BLaER1 (cell line): Measurements from ENCODE around the gene SMC1B.
"Not testable (repeated sequence)": the region's sequence is repeated elsewhere in the genome, so short reads cannot be mapped to it uniquely, and the experiment has no call there.

ENCODE experiments used
- H3K27ac ChIP-seq: shearing (Covaris generic); formaldehyde crosslinking; 2 replicates; pipeline ENCODE4 v1.8.1; 2022
- H3K27me3 ChIP-seq: shearing (Covaris generic); formaldehyde crosslinking; 2 replicates; pipeline ENCODE4 v1.8.1; 2022
- H3K36me3 ChIP-seq: shearing (Covaris generic); formaldehyde crosslinking; 2 replicates; pipeline ENCODE4 v1.8.1; 2022
- H3K4me1 ChIP-seq: shearing (Covaris generic); formaldehyde crosslinking; 2 replicates; pipeline ENCODE4 v1.8.1; 2022
- H3K4me2 ChIP-seq: shearing (Covaris generic); formaldehyde crosslinking; 2 replicates; pipeline ENCODE4 v1.8.1; 2022
- H3K4me3 ChIP-seq: shearing (Covaris generic); formaldehyde crosslinking; 2 replicates; pipeline ENCODE4 v1.8.1; 2022
- H3K9ac ChIP-seq: shearing (Covaris generic); formaldehyde crosslinking; 2 replicates; pipeline ENCODE4 v1.8.1; 2022
- H3K9me3 ChIP-seq: shearing (Covaris generic); formaldehyde crosslinking; 2 replicates; pipeline ENCODE4 v1.8.1; 2022
- H4K20me1 ChIP-seq: shearing (Covaris generic); formaldehyde crosslinking; 2 replicates; pipeline ENCODE4 v1.8.1; 2022
- Cebpa-rat ChIP-seq: shearing (Covaris generic); IDR thresholded peaks from 2 replicates; pipeline ENCODE4 v1.8.1; 2022

Gene SMC1B

DNA sequence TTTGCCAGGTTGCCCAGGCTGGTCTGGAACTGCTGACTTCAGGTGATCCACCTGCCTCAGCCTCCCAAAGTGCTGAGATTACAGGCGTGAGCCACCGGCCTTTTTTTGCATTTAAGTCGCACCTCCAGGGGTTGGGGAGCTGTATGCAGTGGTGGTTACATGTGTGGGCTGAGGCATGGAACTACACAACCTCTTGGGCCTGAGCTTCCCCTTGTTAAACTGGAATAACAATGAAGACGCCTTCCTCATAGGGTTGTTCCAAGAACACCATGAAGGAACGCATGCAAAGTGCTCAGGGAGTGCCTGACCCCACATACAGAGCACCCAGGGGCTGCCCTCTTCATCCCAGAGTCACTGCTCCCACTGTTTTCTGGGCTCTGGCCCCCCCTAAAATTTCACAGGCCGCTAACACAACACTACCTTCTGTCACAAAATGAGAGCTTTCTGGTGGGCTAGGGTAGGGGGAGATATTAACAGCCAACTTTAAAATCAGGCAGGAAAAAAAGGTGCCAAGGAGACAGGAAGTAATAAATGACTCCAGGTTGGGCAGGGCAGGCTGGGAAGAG is 104.9 kb downstream of the SMC1B start:
- no peak overlapping the region for H3K4me3 ChIP-seq
- H3K9me3 ChIP-seq: no peaks in the 10 kb centered on the region
- H3K36me3 ChIP-seq: peaks cover 11% of the 10 kb centered on the region
- TF ChIP-seq Cebpa-rat: no peak
- peaks cover 44% of the 10 kb centered on the region for H3K4me1 ChIP-seq
- H3K4me2 ChIP-seq: peak overlapping the region; percentile 78
- H3K27me3 ChIP-seq: no peaks in the 10 kb centered on the region
- peak overlapping the region; percentile 74; the same call in 1 of the 2 replicates for H3K9ac ChIP-seq
- peaks cover 33% of the 10 kb centered on the region for H4K20me1 ChIP-seq
- peak overlapping the region; percentile 74; the same call in 1 of the 2 replicates for H3K27ac ChIP-seq

DNA sequence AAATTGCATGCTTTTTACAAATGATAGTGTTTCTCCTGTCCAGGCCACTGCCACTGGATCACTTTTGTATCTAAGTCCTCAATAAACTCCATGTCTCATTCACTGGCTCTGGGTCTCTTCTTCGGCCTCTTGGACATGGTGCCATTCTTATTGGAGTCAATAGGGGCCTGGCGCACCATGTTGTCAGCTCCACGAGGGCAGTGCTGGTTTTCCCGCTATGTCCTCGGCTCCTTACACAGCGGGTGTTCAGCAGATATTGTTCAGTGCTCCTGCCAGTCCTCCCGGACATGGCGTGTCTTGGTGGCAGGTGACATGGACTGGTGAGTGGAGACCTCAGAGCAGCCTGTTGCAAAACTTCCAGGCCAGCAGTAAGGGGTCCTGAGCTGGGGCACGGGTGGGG is 107.3 kb downstream of the SMC1B start:
- H3K27me3 ChIP-seq: no peaks in the 10 kb centered on the region
- H3K9me3 ChIP-seq: no peaks in the 10 kb centered on the region
- H3K4me3 ChIP-seq: no peak overlapping the region
- H3K27ac ChIP-seq: no peak overlapping the region
- H3K9ac ChIP-seq: no peak overlapping the region
- H3K4me1 ChIP-seq: peaks cover 27% of the 10 kb centered on the region
- H4K20me1 ChIP-seq: peaks cover 10% of the 10 kb centered on the region
- H3K4me2 ChIP-seq: no peak overlapping the region
- no peak for TF ChIP-seq Cebpa-rat
- no peaks in the 10 kb centered on the region for H3K36me3 ChIP-seq

DNA sequence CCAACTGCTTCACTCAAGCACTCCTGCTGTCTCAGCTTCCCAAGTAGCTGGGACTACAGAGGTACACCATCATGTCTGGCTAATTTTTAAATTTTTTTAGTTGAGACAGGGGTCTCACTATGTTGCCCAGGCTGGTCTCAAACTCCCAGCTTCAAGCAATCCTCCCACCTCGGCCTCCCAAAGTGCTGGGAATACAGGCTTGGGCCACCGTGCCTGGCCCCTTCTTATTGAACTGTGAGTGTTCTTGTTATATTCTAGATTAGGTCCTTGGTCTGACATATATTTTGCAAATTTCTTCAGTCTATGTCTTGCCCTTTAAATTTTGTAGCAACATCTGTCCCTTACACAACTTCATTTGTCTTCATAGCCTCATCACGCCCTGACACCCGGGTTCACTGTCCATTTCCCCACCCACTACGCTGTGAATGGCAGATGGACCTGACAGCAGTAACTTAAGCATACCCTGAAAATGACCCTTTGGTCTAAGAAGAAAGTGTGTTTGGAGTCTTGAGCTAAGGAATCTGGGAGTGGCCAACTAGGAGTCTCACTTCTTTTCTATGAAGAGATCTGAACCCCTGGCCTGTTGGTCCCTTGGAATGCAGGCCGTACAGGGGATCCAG is 107.8 kb downstream of the SMC1B start:
- TF ChIP-seq Cebpa-rat: no peak
- H4K20me1 ChIP-seq: peaks cover 4% of the 10 kb centered on the region
- no peaks in the 10 kb centered on the region for H3K36me3 ChIP-seq
- H3K27ac ChIP-seq: no peak overlapping the region
- H3K4me2 ChIP-seq: no peak overlapping the region
- no peak overlapping the region for H3K4me3 ChIP-seq
- no peak overlapping the region for H3K9ac ChIP-seq
- H3K27me3 ChIP-seq: no peaks in the 10 kb centered on the region
- peaks cover 21% of the 10 kb centered on the region for H3K4me1 ChIP-seq
- H3K9me3 ChIP-seq: no peaks in the 10 kb centered on the region

DNA sequence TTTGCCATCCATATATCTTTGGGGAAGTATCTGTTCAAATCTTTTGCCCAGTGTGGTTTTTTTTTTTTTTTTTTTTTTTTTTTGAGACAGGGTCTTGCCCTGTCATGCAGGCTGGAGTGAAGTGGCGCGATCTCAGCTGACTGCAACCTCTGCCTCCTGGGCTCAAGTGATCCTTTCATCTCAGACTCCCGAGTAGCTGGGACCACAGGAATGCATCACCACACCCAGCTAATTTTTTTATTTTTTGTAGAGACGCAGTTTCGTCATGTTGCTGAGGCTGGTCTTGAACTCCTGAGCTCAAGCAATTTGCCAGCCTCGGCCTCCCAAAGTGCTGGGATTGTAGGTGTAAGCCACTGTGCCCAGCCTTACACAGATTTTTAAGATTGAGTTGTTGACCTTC is 108.4 kb downstream of the SMC1B start:
- Histone ChIP-seq H3K27ac (no peak overlapping the region), H3K36me3 (no peaks in the 10 kb centered on the region), H3K27me3 (no peaks in the 10 kb centered on the region), H3K9me3 (no peaks in the 10 kb centered on the region), H3K4me2 (no peak overlapping the region), H3K4me3 (no peak overlapping the region), H3K9ac (no peak overlapping the region), H4K20me1 (no peaks in the 10 kb centered on the region), H3K4me1 (peaks cover 21% of the 10 kb centered on the region)
- TF ChIP-seq Cebpa-rat: no peak

DNA sequence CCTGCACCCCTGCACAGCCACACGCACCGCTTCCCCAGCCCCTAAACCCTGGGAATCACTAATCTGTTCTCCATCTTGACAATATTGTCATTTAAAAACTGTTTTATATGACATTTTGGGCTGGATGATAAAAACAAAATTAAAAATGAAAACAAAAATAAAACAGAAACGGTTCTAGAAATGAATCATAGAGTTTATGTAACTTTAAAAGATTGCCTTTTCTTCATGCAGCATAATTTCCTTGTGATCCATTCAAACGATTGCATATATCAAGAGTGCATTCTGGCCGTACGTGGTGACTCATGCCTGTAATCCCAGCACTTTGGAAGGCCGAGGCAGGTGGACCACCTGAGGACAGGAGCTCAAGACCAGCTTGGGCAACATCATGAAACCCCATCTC is 110.2 kb downstream of the SMC1B start:
- H3K27ac ChIP-seq: no peak overlapping the region
- no peaks in the 10 kb centered on the region for H3K36me3 ChIP-seq
- no peaks in the 10 kb centered on the region for H3K9me3 ChIP-seq
- H3K4me2 ChIP-seq: no peak overlapping the region
- no peak overlapping the region for H3K4me3 ChIP-seq
- H3K27me3 ChIP-seq: no peaks in the 10 kb centered on the region
- no peak for TF ChIP-seq Cebpa-rat
- no peaks in the 10 kb centered on the region for H4K20me1 ChIP-seq
- peaks cover 15% of the 10 kb centered on the region for H3K4me1 ChIP-seq
- no peak overlapping the region for H3K9ac ChIP-seq

DNA sequence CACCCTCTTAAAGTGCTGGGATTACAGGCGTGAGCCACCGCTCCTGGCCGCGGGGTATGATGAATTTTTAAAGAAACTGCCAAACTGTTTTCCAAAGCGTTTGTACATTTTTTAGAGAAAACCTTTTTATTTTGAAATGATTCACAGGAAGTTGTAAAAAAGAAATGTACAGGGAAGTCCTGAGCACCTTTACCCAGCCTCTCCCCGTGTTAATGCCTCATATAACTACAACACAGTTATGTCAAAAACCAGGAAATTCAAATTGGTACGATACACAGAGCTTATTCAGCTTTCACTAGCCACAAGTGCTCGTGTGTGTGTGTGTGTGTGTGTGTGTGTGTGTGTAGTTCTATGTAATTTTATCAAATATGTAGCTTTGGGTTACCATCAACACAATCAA is 110.6 kb downstream of the SMC1B start:
- Histone ChIP-seq H3K27me3 (no peaks in the 10 kb centered on the region), H3K9ac (no peak overlapping the region), H3K9me3 (no peaks in the 10 kb centered on the region), H3K4me1 (peaks cover 15% of the 10 kb centered on the region), H3K27ac (no peak overlapping the region), H4K20me1 (no peaks in the 10 kb centered on the region), H3K4me2 (no peak overlapping the region), H3K4me3 (no peak overlapping the region), H3K36me3 (no peaks in the 10 kb centered on the region)
- no peak for TF ChIP-seq Cebpa-rat

DNA sequence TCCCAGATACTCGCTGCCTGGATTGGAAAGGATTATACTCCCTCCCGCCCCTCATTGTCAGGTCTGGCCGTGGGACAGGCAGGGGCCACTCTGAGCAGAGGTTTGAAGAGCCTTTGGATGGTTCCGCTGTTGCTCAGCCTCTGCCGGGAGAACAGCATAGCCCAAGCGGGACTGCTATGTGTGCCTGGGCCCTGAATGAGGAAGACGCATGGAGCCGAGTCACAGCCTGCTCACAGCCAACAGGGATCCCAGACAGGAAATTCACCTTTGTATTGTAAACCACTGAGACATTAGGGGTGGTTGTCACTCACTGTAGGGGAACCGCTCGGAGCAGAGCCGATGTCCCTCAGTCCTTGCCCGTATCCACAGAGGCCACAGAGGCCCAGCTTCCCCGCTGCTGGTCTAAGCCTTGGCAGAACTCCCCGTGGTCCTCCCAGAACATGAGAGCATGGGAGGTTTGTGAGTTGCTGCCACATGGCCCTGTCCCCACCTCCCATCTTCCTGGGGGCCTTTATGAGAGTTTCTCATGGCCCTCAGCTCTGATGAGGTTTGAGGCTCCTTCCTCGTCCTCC is 114.4 kb downstream of the SMC1B start:
- Histone ChIP-seq H3K27ac (no peak overlapping the region), H3K4me3 (no peak overlapping the region), H4K20me1 (no peaks in the 10 kb centered on the region), H3K36me3 (no peaks in the 10 kb centered on the region), H3K4me2 (no peak overlapping the region), H3K27me3 (no peaks in the 10 kb centered on the region), H3K9me3 (no peaks in the 10 kb centered on the region), H3K9ac (no peak overlapping the region), H3K4me1 (peaks cover 32% of the 10 kb centered on the region)
- TF ChIP-seq Cebpa-rat: no peak

DNA sequence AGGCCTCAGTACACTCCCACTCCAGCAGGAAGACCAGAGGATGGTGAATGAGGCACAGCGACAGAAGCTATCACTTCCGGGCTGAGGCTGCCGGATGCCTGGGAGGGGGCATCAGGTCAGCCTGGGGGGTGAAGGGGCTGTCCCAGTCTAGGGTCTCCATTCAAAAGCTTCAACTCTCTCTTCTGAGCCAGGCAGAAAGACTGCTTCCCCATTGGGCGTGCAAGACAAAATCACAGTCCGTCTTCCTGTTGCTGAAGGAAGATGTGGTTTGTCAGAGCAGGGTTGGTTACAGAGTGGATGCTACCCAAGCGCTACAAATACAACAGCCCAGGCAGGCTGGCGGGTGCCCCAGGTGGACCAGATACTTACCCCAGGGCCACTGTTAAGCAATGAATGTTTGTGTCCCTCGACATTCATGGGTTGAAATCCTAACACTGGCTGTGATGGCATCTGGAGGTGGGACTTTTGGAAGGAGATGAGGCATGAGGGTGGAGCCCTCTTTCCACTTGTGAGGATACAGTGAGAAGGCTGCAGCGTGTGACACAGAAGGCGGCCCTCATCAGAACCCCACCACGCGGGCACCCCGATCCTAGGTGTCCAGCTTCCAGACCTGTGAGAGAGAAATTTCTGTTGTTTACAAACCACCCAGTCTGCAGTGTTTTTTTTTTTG is 116.6 kb downstream of the SMC1B start:
- peak; percentile 46; the same call in 1 of the 2 replicates for TF ChIP-seq Cebpa-rat

DNA sequence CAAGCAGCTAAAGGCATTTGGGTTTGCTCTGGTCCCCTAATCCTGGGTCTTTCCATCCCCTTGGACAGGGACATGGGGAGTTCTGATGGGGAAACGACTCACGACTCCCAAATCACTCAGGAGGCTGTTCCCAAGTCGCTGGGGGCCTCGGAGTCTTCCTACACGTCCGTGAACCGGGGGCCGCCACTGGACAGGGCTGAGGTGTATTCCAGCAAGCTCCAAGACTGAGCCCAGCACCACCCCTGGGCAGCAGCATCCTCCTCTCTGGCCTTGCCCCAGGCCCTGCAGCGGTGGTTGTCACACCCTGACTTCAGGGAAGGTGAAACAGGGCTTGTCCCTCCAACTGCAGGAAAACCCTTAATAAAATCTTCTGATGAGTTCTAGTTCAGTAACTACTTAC is 117.9 kb downstream of the SMC1B start:
- Histone ChIP-seq H3K27ac (0 out of 2 replicates have a peak overlapping the region, but pooled peaks have one; percentile 11), H4K20me1 (no peaks in the 10 kb centered on the region), H3K4me2 (peak overlapping the region; percentile 52), H3K27me3 (no peaks in the 10 kb centered on the region), H3K9ac (no peak overlapping the region), H3K4me1 (peaks cover 63% of the 10 kb centered on the region), H3K9me3 (no peaks in the 10 kb centered on the region), H3K4me3 (no peak overlapping the region), H3K36me3 (no peaks in the 10 kb centered on the region)
- TF ChIP-seq Cebpa-rat: no peak

More for the DNA sequence above, 116.6 kb downstream of the SMC1B start:
- H3K9me3 ChIP-seq: no peaks in the 10 kb centered on the region
- H3K4me3 ChIP-seq: no peak overlapping the region
- peak overlapping the region; percentile 52 for H3K4me2 ChIP-seq
- H3K27ac ChIP-seq: peak overlapping the region; percentile 11; the same call in 1 of the 2 replicates
- H3K27me3 ChIP-seq: no peaks in the 10 kb centered on the region
- H4K20me1 ChIP-seq: no peaks in the 10 kb centered on the region
- H3K9ac ChIP-seq: no peak overlapping the region
- H3K4me1 ChIP-seq: peaks cover 54% of the 10 kb centered on the region
- H3K36me3 ChIP-seq: no peaks in the 10 kb centered on the region

DNA sequence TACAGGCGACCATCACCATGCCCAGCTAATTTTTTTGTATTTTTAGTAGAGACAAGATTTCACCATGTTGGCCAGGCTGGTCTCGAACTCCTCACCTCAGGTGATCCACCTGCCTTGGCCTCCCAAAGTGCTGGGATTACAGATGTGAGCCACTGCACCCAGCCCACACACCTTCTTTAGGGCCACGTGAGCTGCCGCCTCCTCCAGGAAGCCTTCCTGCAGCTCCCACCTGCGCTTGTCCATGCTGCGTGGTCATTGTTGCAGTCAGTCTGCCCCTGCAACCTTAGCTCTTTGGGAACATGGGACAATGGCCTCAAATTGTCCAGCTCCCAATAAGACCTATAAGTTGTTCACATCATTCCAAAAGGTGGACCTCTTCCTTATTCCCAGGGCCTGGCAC is 118.4 kb downstream of the SMC1B start:
- not testable (repeated sequence) for H3K27ac ChIP-seq, H4K20me1 ChIP-seq, H3K36me3 ChIP-seq, H3K4me2 ChIP-seq, H3K9ac ChIP-seq, H3K4me3 ChIP-seq, H3K9me3 ChIP-seq, H3K27me3 ChIP-seq
- H3K4me1 ChIP-seq: peaks cover 63% of the 10 kb centered on the region
